Regular cardiac myocyte (primary cell): ENCODE measurements around the gene KRT81. TPM values are rescaled to one million over a fixed set of nuclear protein-coding genes. Genes with fewer than 3 reads are reported as not detected.

ENCODE experiments used
- total RNA-seq: library from RNA; depleted of rRNA; stranded (reverse); fragments of >200 nt; gene quantifications from 2 replicates; pipeline ENCODE4 v1.2.3, GENCODE V29; 2014

Gene KRT81
- total RNA-seq: under 0.01 and 0.96 TPM in 2 replicates

DNA sequence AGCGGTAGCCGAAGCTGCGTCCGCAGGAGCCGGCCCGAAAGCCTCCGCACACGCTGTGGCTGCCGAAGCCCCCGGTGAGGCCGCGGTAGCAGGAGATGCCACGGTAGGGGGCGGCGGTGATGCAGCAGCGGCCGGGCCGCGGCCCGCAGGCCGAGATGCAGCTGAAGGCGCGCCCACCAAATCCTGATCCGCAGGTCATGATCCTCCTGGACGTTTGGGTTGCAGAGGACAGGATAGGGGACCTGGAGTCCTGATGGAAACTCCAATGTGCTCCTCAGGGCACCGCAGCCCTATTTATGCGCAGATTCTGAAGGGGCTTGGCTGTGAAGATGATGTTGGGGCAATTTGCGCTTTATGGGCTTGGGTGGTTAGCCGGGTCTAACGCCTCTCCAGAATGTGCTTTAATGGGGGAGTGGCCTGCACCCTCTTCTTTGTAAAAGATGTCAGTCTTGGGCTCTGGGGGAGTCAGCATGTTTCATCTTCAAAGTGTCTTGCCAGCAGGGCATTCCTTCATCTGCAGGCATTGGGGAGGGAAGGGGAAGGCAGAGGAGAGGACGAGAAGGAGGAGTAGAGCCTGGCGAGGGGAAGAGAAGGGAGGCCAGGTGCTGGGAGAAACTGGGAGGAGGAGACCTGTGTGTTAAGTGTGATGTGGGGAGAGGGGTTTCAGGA is at the start of gene KRT81:
TSS of gene KRT81 (minus strand) at position 268 of the 669 bp plus-strand sequence. CDS start at position 199, 69 bp downstream.

DNA sequence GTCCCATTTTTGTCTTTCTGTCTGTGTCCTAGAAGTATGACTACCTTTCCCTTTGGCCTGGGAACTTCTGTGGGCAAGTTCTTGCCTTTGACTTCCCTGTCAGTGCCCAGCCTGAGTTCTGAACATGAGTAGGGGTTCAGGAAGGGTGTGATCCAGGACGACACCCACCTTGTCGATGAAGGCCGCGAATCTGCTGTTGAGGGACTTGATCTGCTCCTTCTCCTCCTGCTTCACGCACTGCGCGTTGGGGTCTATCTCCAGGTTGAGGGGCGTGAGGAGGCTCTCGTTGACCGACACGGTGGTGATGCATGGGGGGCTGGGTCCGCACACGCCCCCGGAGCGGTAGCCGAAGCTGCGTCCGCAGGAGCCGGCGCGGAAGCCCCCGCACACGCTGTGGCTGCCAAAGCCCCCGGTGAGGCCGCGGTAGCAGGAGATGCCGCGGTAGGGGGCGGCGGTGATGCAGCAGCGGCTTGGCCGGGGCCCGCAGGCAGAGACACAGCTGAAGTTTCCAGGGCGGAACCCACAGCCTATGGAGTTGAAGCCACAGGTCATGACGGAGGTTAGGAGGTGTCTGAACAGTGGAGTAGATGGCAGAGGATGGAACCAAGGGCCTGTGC is 29.6 kb upstream of the KRT81 start, which contains the start of gene KRT83:
TSS of gene KRT83 (minus strand) at position 615 of the 617 bp plus-strand sequence. CDS start at position 552, 63 bp downstream.

DNA sequence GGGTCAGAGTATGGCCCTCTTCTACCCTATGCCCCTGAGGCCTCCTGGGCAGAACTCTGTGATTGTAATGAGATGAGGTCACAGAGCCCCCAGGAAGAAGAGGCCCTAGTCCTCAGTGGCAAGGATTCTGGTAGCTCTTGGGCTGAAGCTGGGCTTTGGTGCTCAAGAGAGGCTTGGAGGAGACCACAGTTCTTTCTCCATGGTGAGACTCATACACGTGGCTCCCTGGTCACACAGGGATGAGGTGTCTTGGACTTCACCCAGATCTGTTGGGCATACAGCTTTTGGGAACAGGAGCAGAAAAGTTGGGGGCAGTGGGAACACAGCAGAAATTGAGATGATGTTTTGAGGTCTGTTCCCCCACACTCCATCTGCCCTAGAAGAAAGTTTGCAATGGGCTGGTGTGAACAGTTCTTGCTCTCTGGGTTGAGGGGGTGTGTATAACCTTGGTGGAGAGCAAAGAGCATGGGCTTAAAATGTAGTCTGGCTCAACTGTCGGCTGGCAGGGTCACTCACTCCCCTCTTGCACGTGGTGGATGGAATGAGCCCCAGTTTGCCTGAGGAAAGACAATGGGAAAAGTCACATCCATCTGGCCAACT is 16.7 kb downstream of the KRT81 start, which contains the start of gene KRT86:
TSS of gene KRT86 (plus strand) at position 125 of the 600 bp plus-strand sequence. CDS start 27,272 bp downstream, outside the sequence.

Other genes starting within 250 kb of the KRT81 start
- 6.5 and 12.7 TPM in 2 replicates for gene NR4A1, start 240.1 kb downstream of the KRT81 start, total RNA-seq
- gene ATG101, start 221.6 kb downstream of the KRT81 start, total RNA-seq: 93.9 and 129 TPM in 2 replicates
- gene SMIM41, start 211.8 kb downstream of the KRT81 start, total RNA-seq: 0.19 TPM in 1 of 2 replicates, not detected in the other
- 0.38 and 1.1 TPM in 2 replicates for gene KRT80, start 99.5 kb downstream of the KRT81 start, total RNA-seq
- 18.6 and 80.3 TPM in 2 replicates for gene KRT7, start 58.3 kb downstream of the KRT81 start, total RNA-seq
- 0.19 and 0.85 TPM in 2 replicates for gene KRT86, start 16.9 kb downstream of the KRT81 start, total RNA-seq
- under 0.01 TPM in 1 of 2 replicates, not detected in the other for gene KRT83, start 29.9 kb upstream of the KRT81 start, total RNA-seq
- gene KRT85, start 75.9 kb upstream of the KRT81 start, total RNA-seq: not detected in 2 replicates
- not detected in 2 replicates for gene KRT84, start 94.1 kb upstream of the KRT81 start, total RNA-seq
- not detected in 2 replicates for gene KRT82, start 114.8 kb upstream of the KRT81 start, total RNA-seq
- gene KRT75, start 142.8 kb upstream of the KRT81 start, total RNA-seq: not detected in 2 replicates
- gene KRT6B, start 160.6 kb upstream of the KRT81 start, total RNA-seq: not detected in 2 replicates
- not detected in 2 replicates for gene KRT6C, start 182.3 kb upstream of the KRT81 start, total RNA-seq
- gene KRT6A, start 201.7 kb upstream of the KRT81 start, total RNA-seq: 0.96 and 1.4 TPM in 2 replicates
- 1.4 and 2.3 TPM in 2 replicates for gene KRT5, start 228.9 kb upstream of the KRT81 start, total RNA-seq